Thoracic aorta (tissue), 2 donors: Measurements from ENCODE around the gene MTHFSD. TPM values are rescaled to one million over a fixed set of nuclear protein-coding genes. Genes with fewer than 3 reads are reported as not detected.
A peak's percentile ranks its signal among the peaks of the same experiment; 100 is the strongest.

Experiments used
- ATAC-seq: fragments of 150-250 bp; one replicate; pipeline ENCODE4 v1.8.0; 2017; ENCODE audit warnings: low read depth; ENCODE audit not compliant: insufficient number of reproducible peaks, low FRiP score
- DNase-seq: peaks from one replicate; pipeline ENCODE4 v3.0.0-alpha.2; 2020; ENCODE audit warnings: low spot score
- H3K27ac ChIP-seq, 2 donors: fragments of 200-600 bp; sonication (generic); 1 replicate in 1 of 2; 2 replicates in 1 of 2; pipeline ENCODE4 v1.5.1; 2016; ENCODE audit warnings: mild to moderate bottlenecking in 2 of 2, moderate library complexity in 2 of 2
- H3K27me3 ChIP-seq: fragments of 200-600 bp; sonication (generic); replicated peaks from 2 replicates; pipeline ENCODE4 v1.6.0; 2016; ENCODE audit warnings: mild to moderate bottlenecking; ENCODE audit not compliant: insufficient read depth
- H3K36me3 ChIP-seq: fragments of 200-600 bp; sonication (generic); one replicate; pipeline ENCODE4 v1.5.1; 2016
- H3K4me1 ChIP-seq, 2 donors: fragments of 200-600 bp; sonication (generic); 1 replicate in 1 of 2; 2 replicates in 1 of 2; pipeline versions ENCODE4 v1.5.1 to v1.6.0; 2016; ENCODE audit warnings: low read depth in 2 of 2, mild to moderate bottlenecking in 1 of 2; ENCODE audit not compliant: control insufficient read depth in 1 of 2
- H3K4me3 ChIP-seq: fragments of 200-600 bp; sonication (generic); 2 replicates; pipeline ENCODE4 v1.5.1; 2016; ENCODE audit warnings: mild to moderate bottlenecking
- H3K9me3 ChIP-seq: fragments of 200-600 bp; sonication (generic); 2 replicates; pipeline ENCODE4 v1.5.1; 2016
- total RNA-seq, 2 donors: library from RNA; depleted of rRNA; stranded (reverse); fragments of >200 nt; gene quantifications; one replicate each; pipeline versions ENCODE4 v1.1.0 to v1.2.3, GENCODE V29; 2016
- TF ChIP-seq, protein P1 (sequence below): fragments of 200-600 bp; sonication (generic); IDR thresholded peaks from one replicate; pipeline ENCODE4 v1.5.1; 2019; ENCODE audit warnings: antibody characterized with exemption

MTHFSD gene
- total RNA-seq, 2 donors from 2014 or later, result 25.0 to 30.8 TPM

- TF ChIP-seq, protein P1, sequence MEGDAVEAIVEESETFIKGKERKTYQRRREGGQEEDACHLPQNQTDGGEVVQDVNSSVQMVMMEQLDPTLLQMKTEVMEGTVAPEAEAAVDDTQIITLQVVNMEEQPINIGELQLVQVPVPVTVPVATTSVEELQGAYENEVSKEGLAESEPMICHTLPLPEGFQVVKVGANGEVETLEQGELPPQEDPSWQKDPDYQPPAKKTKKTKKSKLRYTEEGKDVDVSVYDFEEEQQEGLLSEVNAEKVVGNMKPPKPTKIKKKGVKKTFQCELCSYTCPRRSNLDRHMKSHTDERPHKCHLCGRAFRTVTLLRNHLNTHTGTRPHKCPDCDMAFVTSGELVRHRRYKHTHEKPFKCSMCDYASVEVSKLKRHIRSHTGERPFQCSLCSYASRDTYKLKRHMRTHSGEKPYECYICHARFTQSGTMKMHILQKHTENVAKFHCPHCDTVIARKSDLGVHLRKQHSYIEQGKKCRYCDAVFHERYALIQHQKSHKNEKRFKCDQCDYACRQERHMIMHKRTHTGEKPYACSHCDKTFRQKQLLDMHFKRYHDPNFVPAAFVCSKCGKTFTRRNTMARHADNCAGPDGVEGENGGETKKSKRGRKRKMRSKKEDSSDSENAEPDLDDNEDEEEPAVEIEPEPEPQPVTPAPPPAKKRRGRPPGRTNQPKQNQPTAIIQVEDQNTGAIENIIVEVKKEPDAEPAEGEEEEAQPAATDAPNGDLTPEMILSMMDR, result no peak
- Histone ChIP-seq H3K4me1 (peaks cover 11 to 15% of the 10 kb centered on the region in 2 donors), H3K27ac (no peak overlapping the region)
Measured at GRCh38 chr16:86499889-86500707, 54.9 kb downstream of the MTHFSD start.

DNA sequence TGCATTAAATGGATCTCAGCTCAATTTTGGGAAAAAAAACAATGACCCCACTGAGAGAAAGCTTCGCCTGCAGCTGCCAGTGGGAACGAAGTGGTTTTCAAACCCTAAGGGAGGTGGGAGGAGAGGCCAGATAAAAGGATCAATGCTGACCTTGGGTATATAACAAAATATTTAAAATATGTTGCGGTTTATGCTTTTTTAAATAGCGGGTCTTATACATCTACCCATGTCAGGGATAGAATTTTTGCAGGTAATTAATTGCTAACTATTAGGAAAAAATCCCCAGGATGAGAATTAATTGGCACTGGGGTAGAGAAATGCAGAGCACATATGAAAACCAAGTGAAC lies 55.6 kb downstream of the MTHFSD start:
- no peak overlapping the region for H3K4me3 ChIP-seq
- ATAC-seq, result no peak
- peaks cover 51% of the 10 kb centered on the region for H3K27me3 ChIP-seq

More at GRCh38 chr16:86499889-86500707, 54.9 kb downstream of the MTHFSD start:
- ATAC-seq, result no peak
- no peaks in the 10 kb centered on the region for H3K36me3 ChIP-seq
- H3K9me3 ChIP-seq, result no peaks in the 10 kb centered on the region
- DNase-seq, result no peak
- H3K27me3 ChIP-seq, result peaks cover 58% of the 10 kb centered on the region
- no peak overlapping the region for H3K4me3 ChIP-seq

DNA sequence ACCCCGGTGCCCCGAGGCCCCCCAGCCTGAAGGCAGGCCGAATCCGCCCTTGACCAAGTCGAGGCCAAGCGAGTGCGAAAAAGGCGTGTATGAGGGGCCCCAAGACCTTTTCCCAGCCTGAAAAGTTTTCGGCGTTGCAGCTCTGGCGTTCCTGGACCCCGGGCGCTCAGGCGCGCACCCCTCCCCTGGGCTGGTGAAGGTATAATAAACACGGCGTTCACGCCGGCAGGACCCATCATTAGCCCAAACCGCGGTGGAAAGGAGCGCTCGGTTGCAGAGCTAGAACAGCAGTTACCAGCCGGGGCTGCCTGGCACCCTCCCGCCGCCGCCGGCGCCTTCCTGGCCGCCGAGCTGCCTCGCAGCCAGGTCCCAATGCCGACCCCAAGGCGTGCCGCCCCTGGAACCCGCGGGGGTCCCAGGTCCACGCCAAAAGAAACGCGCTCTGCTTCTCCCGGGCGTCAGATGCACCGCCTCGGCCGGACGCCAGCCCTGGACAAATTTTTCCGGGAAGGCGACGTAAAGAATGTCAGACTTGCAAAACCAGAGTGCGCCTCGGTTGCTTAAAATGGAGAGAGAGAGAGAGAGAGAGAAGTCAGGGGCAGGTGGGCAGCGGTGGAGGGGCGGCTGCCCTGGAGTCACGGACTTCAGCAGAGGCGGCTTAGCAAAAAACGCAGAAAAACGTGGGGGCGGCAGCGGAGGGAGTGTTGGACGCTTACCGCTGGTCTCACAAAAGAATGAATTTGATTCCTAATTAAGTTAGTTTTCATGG lies 56.2 kb downstream of the MTHFSD start:
- H3K4me1 ChIP-seq, result peaks cover 11 to 13% of the 10 kb centered on the region in 2 donors
- no peaks in the 10 kb centered on the region for H3K36me3 ChIP-seq
- no peak overlapping the region for H3K27ac ChIP-seq
- ATAC-seq, result no peak
- TF ChIP-seq, protein P1, result no peak
- no peaks in the 10 kb centered on the region for H3K9me3 ChIP-seq
- H3K27me3 ChIP-seq, result peaks cover 46% of the 10 kb centered on the region
- peak overlapping the region; percentile 49 for H3K4me3 ChIP-seq
- no peak for DNase-seq

More for the DNA sequence above, 55.6 kb downstream of the MTHFSD start:
- peaks cover 11 to 13% of the 10 kb centered on the region in 2 donors for H3K4me1 ChIP-seq
- TF ChIP-seq, protein P1, result no peak
- DNase-seq, result no peak
- H3K27ac ChIP-seq, result no peak overlapping the region
- H3K9me3 ChIP-seq, result no peaks in the 10 kb centered on the region
- H3K36me3 ChIP-seq, result no peaks in the 10 kb centered on the region

DNA sequence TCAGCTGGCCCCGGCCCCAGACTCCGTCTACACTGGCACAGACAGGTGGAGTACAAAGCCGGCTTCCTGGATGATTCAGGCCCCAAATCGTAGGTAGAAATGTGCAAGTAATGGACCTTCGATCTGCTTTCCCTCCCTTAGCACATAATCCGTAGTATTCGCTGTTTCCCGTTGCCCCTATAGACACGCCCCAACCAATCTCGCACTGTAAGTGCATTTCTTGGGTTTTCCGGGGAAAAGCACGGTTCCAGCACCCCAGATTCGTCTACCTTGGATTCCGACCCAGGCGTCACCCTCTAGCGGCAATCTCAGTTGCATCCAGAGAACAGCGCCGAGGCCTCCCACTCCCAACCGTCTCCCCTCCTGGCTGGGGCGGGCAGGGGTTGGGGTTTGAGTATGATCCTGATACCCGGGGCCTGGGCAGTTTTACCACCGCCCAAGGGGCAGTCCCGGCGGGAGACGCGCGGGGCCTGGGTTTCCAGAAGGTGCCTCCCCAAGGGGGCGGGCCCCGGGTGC lies 56.8 kb downstream of the MTHFSD start:
- Histone ChIP-seq H3K9me3 (no peaks in the 10 kb centered on the region), H3K27ac (no peak overlapping the region), H3K36me3 (no peaks in the 10 kb centered on the region), H3K4me3 (peak overlapping the region; percentile 49), H3K4me1 (peaks cover 11 to 13% of the 10 kb centered on the region in 2 donors), H3K27me3 (peaks cover 44% of the 10 kb centered on the region)
- ATAC-seq, result no peak
- TF ChIP-seq, protein P1, result no peak
- DNase-seq, result no peak

DNA sequence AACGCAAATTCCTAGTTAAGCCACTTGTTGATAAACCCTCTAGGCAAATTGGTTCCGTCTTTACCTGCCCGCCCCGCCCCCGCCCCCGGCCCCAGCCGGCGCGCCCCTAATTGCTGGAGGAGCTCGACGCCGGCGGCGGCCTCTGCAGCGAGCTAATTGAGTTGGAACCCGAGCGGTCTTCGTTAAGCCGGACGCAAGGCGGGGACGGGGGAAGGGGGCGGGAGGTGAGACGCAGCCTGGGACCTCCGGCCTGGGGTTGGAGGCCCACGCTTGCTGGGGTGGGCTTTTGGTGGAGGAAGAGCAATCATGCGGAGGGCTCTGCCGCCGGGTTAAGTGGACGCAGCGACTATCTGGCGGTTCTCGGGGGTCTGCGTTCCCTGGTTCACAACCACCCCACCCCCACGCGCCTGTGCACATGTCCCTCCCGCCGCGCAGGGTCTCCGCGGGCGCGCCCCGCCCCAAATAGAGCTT lies 57.4 kb downstream of the MTHFSD start:
- Histone ChIP-seq H3K36me3 (no peaks in the 10 kb centered on the region), H3K27ac (no peak overlapping the region), H3K4me3 (no peak overlapping the region), H3K9me3 (no peaks in the 10 kb centered on the region), H3K27me3 (peaks cover 39% of the 10 kb centered on the region), H3K4me1 (peaks cover 11 to 13% of the 10 kb centered on the region in 2 donors)
- DNase-seq (no peak), ATAC-seq (no peak)
- TF ChIP-seq, protein P1, result no peak
